GM19025 (cell line): ENCODE results near the gene FAM210A.

Experiments
- ATAC-seq: cut with Tn5 transposase; IDR thresholded peaks from one replicate; pipeline ENCODE4 v1.9.1; 2021; ENCODE audit warnings: mild to moderate bottlenecking, low read depth, moderate library complexity; ENCODE audit not compliant: unreplicated experiment

FAM210A gene

DNA sequence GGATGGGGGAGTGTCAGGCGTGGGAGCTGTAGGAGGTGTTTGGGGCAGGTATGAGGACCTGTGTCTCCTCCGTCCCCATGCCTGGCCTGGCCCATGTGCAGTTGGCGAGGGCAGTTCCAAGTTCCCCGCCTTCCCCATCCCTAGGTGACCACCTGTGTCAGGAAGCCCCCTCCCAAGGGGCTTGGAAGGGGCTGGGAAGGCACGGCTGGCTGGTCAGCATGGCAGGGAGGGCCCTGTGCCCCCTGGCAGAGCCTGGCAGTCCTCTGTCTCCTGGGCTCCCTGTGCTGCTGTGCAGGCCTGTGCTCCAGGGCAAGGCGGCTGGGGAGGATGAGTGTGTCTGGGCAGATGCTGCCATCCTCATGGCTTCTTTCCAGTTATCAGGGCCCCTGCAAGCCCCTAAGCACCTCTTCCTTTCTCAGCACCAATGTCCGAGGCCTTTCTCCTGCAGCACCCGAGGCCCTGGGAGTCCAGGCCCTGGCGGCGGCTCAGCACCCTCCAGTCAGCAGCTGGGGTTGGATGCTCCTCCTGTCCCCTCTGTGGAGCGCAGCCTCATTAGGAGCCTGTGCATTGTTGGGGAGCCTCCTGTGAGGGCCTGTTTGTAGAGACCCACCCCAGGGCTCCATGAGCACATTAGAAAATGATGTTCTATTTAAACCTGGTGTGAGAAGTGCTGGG lies 101.7 kb downstream of the FAM210A start:
- no peak for ATAC-seq

DNA sequence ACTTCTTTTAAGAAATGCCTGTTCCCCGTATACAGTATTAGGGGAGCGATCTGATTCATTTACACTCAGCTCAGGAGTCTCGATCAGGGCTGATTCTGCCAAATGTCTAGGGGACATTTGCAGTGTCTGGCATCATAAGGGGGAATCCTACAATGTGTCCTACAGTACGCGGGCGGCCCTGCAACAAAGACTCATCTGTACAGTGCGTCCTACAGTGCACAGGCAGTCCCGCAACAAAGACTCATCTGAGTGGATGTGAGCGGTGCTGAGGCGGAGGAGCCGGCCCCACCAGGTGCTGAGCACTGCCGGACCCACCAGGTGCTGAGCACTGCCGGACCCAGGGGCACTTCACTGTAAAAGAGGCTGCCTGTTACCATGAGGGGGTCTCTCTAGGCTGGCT lies 102.5 kb downstream of the FAM210A start:
- ATAC-seq = no peak

- ATAC-seq = no peak
Measured at GRCh38 chr18:13623348-13623747, 103.0 kb downstream of the FAM210A start.

DNA sequence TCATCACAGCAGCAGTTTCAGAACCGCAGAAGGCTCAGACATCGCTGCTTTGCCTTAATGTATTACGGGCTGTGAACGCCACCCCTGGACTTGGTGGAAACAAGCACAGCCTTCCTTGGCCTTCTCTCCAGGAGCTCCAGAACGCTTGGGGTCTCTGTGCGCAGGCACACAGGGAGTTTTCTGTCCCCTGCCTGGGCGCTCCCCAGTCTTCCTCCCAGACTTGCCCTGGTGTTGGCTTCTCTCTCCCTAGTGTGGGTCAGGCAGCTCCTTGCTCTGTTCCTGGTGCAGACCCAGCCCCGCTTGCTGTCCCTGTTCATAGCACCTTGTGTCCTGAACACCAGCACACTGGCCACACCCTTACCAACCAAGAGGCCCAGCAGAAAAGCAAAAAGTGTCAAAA lies 103.6 kb downstream of the FAM210A start:
- ATAC-seq = no peak

- ATAC-seq = no peak
Measured at GRCh38 chr18:13621886-13622619, 104.3 kb downstream of the FAM210A start.

DNA sequence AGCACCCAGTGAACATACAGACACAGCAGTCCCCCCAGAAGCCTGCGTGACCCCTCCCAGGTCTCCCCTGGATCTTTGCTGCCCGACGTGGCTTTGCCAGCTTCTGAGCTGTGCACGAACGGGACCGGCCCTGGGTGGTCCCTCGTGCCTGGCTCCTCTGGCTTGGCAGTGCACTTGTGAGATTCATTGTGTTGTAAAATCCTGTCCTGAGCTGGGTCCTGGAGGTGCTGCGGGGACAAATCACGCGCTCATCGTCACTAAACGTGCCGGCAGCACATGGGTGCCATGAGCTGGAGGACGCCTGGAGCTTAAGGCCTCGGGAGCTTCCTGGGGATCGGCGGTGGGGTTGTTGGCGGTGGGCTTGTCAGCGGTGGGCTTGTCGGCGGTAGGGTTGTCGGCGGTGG lies 104.9 kb downstream of the FAM210A start:
- ATAC-seq = no peak

- ATAC-seq = no peak
Measured at GRCh38 chr18:13620818-13621445, 105.4 kb downstream of the FAM210A start.

DNA sequence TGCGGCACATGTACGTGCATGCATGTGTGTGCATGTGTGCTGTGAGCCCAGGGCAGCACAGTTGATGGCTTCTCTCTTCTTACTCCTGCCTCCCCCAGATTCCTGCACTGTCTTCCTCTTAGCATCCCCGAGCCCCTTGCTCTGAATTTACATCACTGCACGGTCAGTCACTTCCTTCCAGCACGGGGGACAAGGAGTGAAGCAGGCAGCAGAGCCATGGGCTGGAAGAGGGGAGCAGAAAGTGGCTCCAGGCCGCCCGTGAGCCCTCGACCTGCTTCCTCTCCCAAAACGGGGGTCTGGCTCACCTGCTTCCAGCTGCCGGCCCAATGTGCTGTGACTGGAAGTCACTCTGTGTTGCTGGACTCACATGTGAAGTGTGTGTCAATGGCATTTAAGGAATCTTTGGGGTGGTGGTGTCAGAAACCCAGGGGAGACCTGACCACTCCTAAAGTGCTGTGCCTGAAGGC lies 106.1 kb downstream of the FAM210A start:
- ATAC-seq = no peak

- no peak for ATAC-seq
Measured at GRCh38 chr18:13619505-13620205, 106.7 kb downstream of the FAM210A start.

DNA sequence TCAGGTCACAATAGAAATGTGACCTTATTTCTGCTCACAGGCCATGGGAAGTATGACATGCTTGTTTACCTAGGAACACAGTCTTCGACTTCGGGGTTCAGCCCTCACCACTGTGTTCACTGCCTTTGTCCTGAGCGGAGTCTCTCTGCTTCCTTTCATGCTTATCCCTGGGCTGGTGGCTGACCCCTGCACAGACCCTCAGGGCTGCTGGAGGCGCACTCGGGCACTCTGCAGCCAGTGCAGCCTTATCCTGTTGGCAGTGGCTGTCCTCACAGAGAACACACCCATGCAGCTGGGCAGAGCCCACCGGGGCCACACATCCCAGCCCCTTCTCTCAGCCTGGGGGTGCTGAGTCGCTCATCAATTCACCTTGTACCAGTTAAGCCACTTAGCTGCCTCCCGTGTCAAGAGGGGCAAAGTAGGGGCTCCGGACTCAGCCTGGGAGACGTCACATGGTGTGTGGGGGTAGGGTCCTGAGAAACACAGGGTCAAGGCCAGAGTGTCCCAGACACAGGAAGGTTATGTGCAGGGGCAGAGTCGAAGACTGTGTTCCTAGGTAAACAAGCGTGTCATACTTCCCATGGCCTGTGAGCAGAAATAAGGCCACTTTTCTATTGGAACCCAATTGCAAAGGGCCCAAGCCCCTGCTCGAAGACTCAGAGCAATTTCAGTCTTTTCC lies 107.5 kb downstream of the FAM210A start:
- no peak for ATAC-seq

DNA sequence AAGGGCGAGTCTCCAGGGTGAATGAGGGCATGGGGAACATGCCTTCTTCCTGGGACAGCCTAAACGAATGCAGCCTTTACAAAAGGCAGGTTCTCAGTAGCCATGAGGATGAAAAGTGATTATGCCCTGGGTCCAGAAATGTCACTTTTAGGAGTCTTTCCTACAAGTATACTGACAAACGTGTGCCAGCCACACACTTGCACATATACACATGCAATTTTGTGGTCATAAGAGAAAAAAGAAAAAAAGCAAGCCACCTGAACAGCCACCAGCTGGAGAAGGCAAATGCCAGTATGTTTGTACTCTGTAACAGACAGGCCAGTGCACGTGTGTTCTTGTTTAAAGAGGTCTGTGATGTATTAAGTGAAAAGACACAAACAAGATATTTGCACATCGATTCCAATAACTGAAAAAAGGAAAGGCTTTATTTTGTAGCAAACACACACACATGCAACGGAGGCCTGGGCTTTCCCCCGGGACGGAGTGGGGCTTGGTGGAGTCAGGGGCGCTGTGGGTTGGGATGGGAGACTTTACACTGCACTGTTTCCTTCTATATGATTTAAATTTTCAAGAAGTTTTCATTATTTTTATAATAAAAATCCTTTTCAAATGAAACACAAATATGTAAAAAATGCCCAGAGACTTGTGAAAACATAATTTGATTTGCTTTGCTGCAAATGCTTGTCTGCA lies 108.4 kb downstream of the FAM210A start:
- ATAC-seq = no peak

- no peak for ATAC-seq
Measured at GRCh38 chr18:13616525-13617035, 109.8 kb downstream of the FAM210A start.

GRCh38 chr18:13616041-13616440 lies 110.3 kb downstream of the FAM210A start:
- no peak for ATAC-seq

GRCh38 chr18:13615432-13615861 lies 110.9 kb downstream of the FAM210A start:
- no peak for ATAC-seq

GRCh38 chr18:13614641-13615288 lies 111.6 kb downstream of the FAM210A start:
- no peak for ATAC-seq

DNA sequence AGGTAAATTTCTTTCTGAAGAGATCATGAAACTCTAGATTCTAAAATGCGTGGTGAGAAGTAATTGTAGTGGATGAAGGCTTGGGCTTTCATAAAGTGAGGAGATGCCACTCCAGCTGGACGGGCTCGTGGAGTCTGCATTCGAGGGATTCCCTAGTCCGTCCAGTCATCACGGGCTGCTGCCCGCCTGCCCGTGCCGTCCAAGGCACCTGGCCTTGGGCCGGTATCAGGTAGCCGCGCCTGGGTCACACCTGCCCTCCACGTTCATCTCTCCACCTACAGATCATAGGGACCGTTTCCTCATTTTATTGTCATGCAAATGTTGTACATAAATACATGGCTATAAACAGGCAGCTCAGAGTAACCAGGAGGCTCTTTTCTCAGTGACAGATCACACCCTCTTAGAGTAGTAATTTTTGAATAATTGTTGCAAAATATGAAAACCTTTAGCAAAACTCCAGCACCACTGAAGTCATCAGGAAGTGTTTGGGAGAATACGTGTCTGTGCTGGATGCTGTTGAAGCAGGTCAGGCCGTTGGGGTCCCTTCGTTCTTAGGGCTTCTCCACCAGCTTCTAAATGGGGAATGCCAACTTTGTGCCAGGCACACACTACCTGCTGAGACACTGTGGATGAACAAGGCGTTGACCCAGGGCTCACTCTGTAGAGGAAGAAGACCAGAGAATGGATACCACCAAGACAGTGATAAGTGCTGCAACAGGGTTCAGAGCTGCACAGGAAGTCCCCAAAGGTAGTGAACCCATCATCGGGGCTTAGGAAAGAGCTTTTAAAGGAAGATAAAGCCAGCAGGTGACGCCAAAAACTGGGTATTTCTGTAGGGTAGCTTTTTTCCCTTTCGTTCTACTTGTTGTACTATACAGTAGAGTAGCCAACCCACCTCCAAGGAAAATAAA lies 112.5 kb downstream of the FAM210A start:
- no peak for ATAC-seq
